ENCODE measurements around the gene PSMB10.

The PSMB10 gene

GRCh38 chr16:67949645-67950044, 13.0 kb upstream of the PSMB10 start:
- TF ChIP-seq CTCF (IDR thresholded peaks at IDR 0.05; ENCODE audit: low read depth, low read length) = no peak
- TF ChIP-seq MAX (IDR thresholded peaks at IDR 0.05; ENCODE audit: low read depth, low read length) = no peak
- no peak for TF ChIP-seq MYC (IDR thresholded peaks at IDR 0.05; ENCODE audit: low read depth, low read length)
- TF ChIP-seq POLR2A (IDR thresholded peaks at IDR 0.05; ENCODE audit: extremely low read depth, insufficient read length) = no peak

GRCh38 chr16:67948015-67948414, 11.4 kb upstream of the PSMB10 start:
- no peak for DNase-seq (ENCODE audit: low read depth)
- TF ChIP-seq MAX (IDR thresholded peaks at IDR 0.05; ENCODE audit: low read depth, low read length) (no peak), MYC (IDR thresholded peaks at IDR 0.05; ENCODE audit: low read depth, low read length) (no peak), POLR2A (IDR thresholded peaks at IDR 0.05; ENCODE audit: extremely low read depth, insufficient read length) (no peak), CTCF (IDR thresholded peaks at IDR 0.05; ENCODE audit: low read depth, low read length) (no peak)
- H3K4me3 ChIP-seq (ENCODE audit: low read depth, low read length) = no peak overlapping the region

More at GRCh38 chr16:67949645-67950044, 13.0 kb upstream of the PSMB10 start:
- no peak overlapping the region for H3K4me3 ChIP-seq (ENCODE audit: low read depth, low read length)
- DNase-seq (ENCODE audit: low read depth) = no peak

- TF ChIP-seq CTCF (IDR thresholded peaks at IDR 0.05; ENCODE audit: low read depth, low read length) = no peak
- TF ChIP-seq POLR2A (IDR thresholded peaks at IDR 0.05; ENCODE audit: extremely low read depth, insufficient read length) = no peak
- no peak for TF ChIP-seq MAX (IDR thresholded peaks at IDR 0.05; ENCODE audit: low read depth, low read length)
- TF ChIP-seq MYC (IDR thresholded peaks at IDR 0.05; ENCODE audit: low read depth, low read length) = no peak
- no peak for DNase-seq (ENCODE audit: low read depth)
- no peak overlapping the region for H3K4me3 ChIP-seq (ENCODE audit: low read depth, low read length)
Measured at GRCh38 chr16:67946966-67947558, 10.4 kb upstream of the PSMB10 start.

- TF ChIP-seq MAX (IDR thresholded peaks at IDR 0.05; ENCODE audit: low read depth, low read length) (no peak), POLR2A (IDR thresholded peaks at IDR 0.05; ENCODE audit: extremely low read depth, insufficient read length) (no peak), CTCF (IDR thresholded peaks at IDR 0.05; ENCODE audit: low read depth, low read length) (no peak), MYC (IDR thresholded peaks at IDR 0.05; ENCODE audit: low read depth, low read length) (no peak)
- no peak for DNase-seq (ENCODE audit: low read depth)
- no peak overlapping the region for H3K4me3 ChIP-seq (ENCODE audit: low read depth, low read length)
Measured at GRCh38 chr16:67946128-67946569, 9.5 kb upstream of the PSMB10 start.

GRCh38 chr16:67945392-67945933, 8.8 kb upstream of the PSMB10 start:
- no peak overlapping the region for H3K4me3 ChIP-seq (ENCODE audit: low read depth, low read length)
- TF ChIP-seq CTCF (IDR thresholded peaks at IDR 0.05; ENCODE audit: low read depth, low read length) (no peak), MAX (IDR thresholded peaks at IDR 0.05; ENCODE audit: low read depth, low read length) (no peak), MYC (IDR thresholded peaks at IDR 0.05; ENCODE audit: low read depth, low read length) (no peak), POLR2A (IDR thresholded peaks at IDR 0.05; ENCODE audit: extremely low read depth, insufficient read length) (no peak)
- no peak for DNase-seq (ENCODE audit: low read depth)

Data from NB4 (cell line).